HG03571 (cell line): ENCODE measurements around the gene PDGFB.

Experiments
- ATAC-seq: cut with Tn5 transposase; IDR thresholded peaks from one replicate; pipeline ENCODE4 v1.9.1; 2021; ENCODE audit not compliant: unreplicated experiment

Gene PDGFB

DNA sequence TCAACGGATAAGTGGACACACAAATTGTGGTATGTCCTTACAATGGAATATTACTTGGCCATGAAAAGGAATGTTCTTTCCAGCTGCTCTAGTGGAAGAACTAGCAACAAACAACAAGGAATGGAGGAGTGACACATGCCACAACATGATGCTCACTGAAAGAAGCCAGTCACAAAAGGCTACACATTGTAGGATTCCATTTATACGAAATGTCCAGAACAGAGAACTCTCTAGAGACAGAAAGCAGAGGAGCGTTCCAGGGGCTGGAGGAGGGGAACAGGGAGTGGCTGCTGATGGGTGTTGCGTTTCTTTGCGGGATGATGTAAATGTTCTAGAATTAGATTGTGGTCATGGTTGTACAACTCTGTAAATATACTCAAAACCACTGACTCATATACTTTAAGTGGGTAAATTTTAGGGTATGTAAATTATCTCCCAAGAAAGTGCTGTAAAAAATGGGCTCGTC, 32.4 kb upstream of the PDGFB start:
- ATAC-seq: no peak

- ATAC-seq: no peak
Observed at GRCh38 chr22:39276440-39277141, 31.8 kb upstream of the PDGFB start.

DNA sequence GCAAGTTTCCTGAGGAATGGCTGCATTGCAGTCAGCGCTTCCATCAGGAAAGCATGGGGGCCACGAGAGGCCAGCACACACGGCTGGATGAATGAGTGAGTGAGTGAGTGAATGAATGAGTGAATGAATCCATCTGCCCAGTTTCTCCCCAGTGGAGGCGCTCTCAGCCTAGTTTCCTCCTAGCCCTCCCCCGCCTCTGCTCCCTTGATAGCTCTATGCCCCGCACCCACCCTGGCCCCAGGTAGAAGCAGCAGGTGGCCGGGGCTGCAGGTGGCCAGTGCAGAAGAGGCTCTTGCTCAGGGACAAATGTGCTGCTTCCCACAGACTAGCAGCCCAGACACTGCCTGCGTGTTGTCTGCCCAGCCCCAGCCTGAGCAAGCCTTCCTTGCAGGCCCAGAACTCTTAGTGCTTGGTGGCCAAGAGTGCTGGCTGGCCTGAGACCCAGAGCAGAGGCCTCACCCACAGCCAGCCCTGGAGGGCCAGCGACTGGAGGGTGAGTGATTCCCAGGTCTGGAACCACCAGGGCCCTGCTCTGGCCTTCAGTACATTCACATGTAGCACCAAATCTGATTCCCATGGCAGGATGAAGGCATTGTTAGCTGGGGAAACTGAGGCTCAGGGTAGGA, 31.1 kb upstream of the PDGFB start:
- no peak for ATAC-seq

DNA sequence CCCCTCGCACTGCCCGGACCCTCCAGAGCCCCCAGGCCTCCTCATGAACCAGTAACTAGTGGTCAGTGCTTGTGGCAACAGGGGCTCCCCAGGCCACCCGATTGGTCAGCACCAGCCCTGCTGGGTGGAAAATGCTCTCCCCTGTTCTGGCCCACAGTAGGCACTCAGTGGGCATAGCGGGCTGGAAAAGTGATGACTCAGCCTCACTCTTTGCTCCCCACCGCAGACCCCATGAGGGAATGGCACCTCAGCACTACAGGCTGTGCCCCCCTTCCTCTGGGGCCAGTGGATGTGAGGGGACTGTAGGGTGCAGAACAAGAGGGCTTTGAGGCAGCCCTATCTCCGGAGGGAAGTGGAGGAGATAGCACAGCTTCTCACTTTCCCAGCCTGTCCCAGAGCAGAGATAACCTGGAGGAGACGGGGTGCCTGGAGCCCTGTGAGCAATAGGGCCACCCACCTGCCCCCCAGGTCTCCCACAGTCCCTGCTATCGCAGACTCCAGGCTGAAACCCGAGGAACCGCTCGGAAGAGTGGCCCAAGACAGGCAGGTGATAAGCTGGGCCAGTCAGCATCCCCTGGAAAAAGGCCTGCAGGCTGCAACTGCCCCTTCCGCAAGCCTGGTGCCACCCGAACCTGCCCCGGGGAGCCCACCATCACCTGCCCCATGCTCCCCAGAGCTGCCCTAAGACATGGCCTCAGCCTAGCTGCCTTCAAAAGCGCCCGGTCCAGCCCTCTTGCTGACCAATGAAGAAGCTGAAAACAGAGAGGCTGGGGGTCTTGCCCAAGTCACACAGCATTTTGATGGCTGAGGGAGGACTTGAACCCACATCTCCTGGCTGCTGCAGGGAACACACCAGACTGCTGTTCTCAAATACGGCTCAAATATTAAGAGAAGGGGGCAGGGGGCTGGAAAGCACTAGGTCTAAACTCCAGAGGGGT, 29.4 kb upstream of the PDGFB start:
- no peak for ATAC-seq

GRCh38 chr22:39270792-39271191, 26.0 kb upstream of the PDGFB start:
- no peak for ATAC-seq

GRCh38 chr22:39270280-39270679, 25.5 kb upstream of the PDGFB start:
- ATAC-seq: no peak

GRCh38 chr22:39269095-39269790, 24.5 kb upstream of the PDGFB start:
- ATAC-seq: no peak

GRCh38 chr22:39268645-39269044, 23.9 kb upstream of the PDGFB start:
- ATAC-seq: no peak

DNA sequence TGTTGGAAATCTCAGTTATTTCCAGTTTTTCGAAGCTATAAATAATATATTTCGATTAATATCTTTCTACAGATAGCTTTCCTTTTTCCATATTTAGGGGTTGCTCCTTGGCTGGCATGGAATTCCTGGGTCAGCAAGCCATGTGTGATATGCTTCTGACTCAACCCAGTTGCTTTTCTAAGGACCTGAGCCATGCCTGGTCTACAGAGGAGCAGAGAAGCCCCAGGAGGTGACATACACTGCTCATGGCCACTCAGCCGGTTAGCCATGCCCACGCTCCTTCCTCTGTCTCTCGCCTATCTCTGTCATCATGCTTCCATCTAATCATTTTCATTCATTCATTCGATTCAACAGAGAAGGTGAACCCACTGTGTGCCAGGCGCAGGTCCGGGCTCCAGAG, 23.2 kb upstream of the PDGFB start:
- ATAC-seq: no peak

- ATAC-seq: peak; percentile 82
Observed at GRCh38 chr22:39266398-39267030, 21.7 kb upstream of the PDGFB start.

- ATAC-seq: no peak
Observed at GRCh38 chr22:39265143-39265886, 20.5 kb upstream of the PDGFB start.

GRCh38 chr22:39264349-39265038, 19.7 kb upstream of the PDGFB start:
- ATAC-seq: no peak

- ATAC-seq: no peak
Observed at GRCh38 chr22:39263626-39264348, 19.0 kb upstream of the PDGFB start.

- no peak for ATAC-seq
Observed at GRCh38 chr22:39259666-39260065, 14.9 kb upstream of the PDGFB start.

GRCh38 chr22:39257901-39258475, 13.2 kb upstream of the PDGFB start:
- ATAC-seq: no peak

- no peak for ATAC-seq
Observed at GRCh38 chr22:39256979-39257378, 12.2 kb upstream of the PDGFB start.

GRCh38 chr22:39256186-39256552, 11.4 kb upstream of the PDGFB start:
- ATAC-seq: no peak

DNA sequence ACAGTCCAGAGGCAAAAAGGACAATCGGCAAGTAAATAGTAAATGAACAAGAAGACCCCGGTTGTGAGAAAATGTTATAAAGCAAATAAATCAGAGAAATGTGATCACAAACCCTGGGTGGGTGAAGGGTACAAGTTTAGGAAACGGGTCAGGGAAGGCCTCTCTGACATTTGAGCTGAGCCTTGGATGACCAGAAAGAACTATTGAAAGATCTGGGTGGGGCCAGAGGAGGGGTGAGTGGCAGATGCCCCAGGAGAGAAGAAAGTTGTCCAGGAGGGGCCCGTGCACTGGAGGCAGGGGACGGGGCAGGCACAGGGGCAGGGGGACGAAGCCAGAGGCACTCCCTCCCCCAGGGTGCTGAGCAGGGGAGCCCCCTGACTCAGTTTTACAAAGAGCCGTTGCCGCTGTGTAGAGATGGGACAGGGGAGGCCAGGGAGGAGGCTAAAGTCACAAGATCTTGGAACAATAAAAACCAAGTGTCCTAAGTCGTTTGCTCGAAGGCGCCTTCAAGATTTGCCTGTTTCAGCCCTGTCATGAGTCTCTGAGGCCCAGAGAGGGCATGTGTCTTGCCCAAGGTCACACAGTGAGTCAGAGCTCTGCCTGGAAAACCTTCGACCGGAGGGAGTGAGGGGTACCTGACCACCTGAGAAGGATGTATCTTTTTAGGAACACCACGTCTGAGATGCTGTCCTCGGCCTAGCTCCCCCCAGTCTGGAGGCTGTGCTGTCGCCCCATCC, 10.8 kb upstream of the PDGFB start:
- ATAC-seq: no peak
